ENCODE data around the gene PRDM16. TPM values are rescaled to one million over a fixed set of nuclear protein-coding genes. Genes with fewer than 3 reads are reported as not detected.

PRDM16 gene
- total RNA-seq, 1 experiment from 2014 or later = 5.3 TPM

GRCh38 chr1:3243304-3243703 lies 174.3 kb downstream of the PRDM16 start:
- no peaks in the 10 kb centered on the region for H3K27me3 Mint-ChIP-seq (ENCODE audit: insufficient read depth, unreplicated experiment)
- no peaks in the 10 kb centered on the region for H3K9me3 Mint-ChIP-seq (ENCODE audit: unreplicated experiment)
- H3K4me1 Mint-ChIP-seq (ENCODE audit: low read depth, unreplicated experiment) = no peaks in the 10 kb centered on the region
- H3K27ac Mint-ChIP-seq (ENCODE audit: unreplicated experiment) = no peak overlapping the region
- Histone ChIP-seq H3K4me1 (peaks cover 4% of the 10 kb centered on the region; the same call in 1 of the 2 replicates), H3K9me3 (no peaks in the 10 kb centered on the region), H3K4me3 (ENCODE audit: low read depth, low read length) (no peak overlapping the region), H3K36me3 (ENCODE audit: control insufficient read depth, insufficient read depth, low read length) (no peaks in the 10 kb centered on the region), H3K27me3 (replicated peaks; ENCODE audit: control insufficient read depth, insufficient read depth, low read length) (no peaks in the 10 kb centered on the region)
- ChIA-PET POLR2A (no interaction called here), CTCF (no interaction called here)
- H3K4me3 Mint-ChIP-seq (ENCODE audit: unreplicated experiment) = no peak overlapping the region
- BruUV-seq (replicated peaks) = no TSS peak
- no peak for DNase-seq
- intact Hi-C loops (cut with micrococcal nuclease; ENCODE audit: unreplicated experiment) = no loop called here
- TF ChIP-seq CTCF (IDR thresholded peaks at IDR 0.05; ENCODE audit: insufficient read depth in 1 of 2, low read depth in 1 of 2, low read length in 1 of 2, severe bottlenecking in 1 of 2, unreplicated experiment in 1 of 2) = no peak
- no peaks in the 10 kb centered on the region for H3K36me3 Mint-ChIP-seq (ENCODE audit: insufficient read depth, unreplicated experiment)

- H3K9me3 ChIP-seq = no peaks in the 10 kb centered on the region
- H3K27me3 Mint-ChIP-seq (ENCODE audit: insufficient read depth, unreplicated experiment) = no peaks in the 10 kb centered on the region
- H3K4me3 ChIP-seq (ENCODE audit: low read depth, low read length) = no peak overlapping the region
- ChIA-PET CTCF (no interaction called here), POLR2A (no interaction called here)
- no peak for TF ChIP-seq CTCF (IDR thresholded peaks at IDR 0.05; ENCODE audit: insufficient read depth in 1 of 2, low read depth in 1 of 2, low read length in 1 of 2, severe bottlenecking in 1 of 2, unreplicated experiment in 1 of 2)
- peaks cover 4% of the 10 kb centered on the region; the same call in 1 of the 2 replicates for H3K4me1 ChIP-seq
- H3K27me3 ChIP-seq (replicated peaks; ENCODE audit: control insufficient read depth, insufficient read depth, low read length) = no peaks in the 10 kb centered on the region
- H3K4me1 Mint-ChIP-seq (ENCODE audit: low read depth, unreplicated experiment) = no peaks in the 10 kb centered on the region
- BruUV-seq (replicated peaks) = no TSS peak
- intact Hi-C loops (cut with micrococcal nuclease; ENCODE audit: unreplicated experiment) = no loop called here
- no peaks in the 10 kb centered on the region for H3K9me3 Mint-ChIP-seq (ENCODE audit: unreplicated experiment)
- no peak overlapping the region for H3K27ac Mint-ChIP-seq (ENCODE audit: unreplicated experiment)
- H3K36me3 ChIP-seq (ENCODE audit: control insufficient read depth, insufficient read depth, low read length) = no peaks in the 10 kb centered on the region
- DNase-seq = no peak
- peak overlapping the region; percentile 16 for H3K4me3 Mint-ChIP-seq (ENCODE audit: unreplicated experiment)
- H3K36me3 Mint-ChIP-seq (ENCODE audit: insufficient read depth, unreplicated experiment) = no peaks in the 10 kb centered on the region
Measured at GRCh38 chr1:3244025-3244926, 175.3 kb downstream of the PRDM16 start.

- intact Hi-C loops (cut with micrococcal nuclease; ENCODE audit: unreplicated experiment) = no loop called here
- no peaks in the 10 kb centered on the region for H3K9me3 Mint-ChIP-seq (ENCODE audit: unreplicated experiment)
- no peaks in the 10 kb centered on the region for H3K9me3 ChIP-seq
- peaks cover 10% of the 10 kb centered on the region for H3K4me1 ChIP-seq
- TF ChIP-seq CTCF (IDR thresholded peaks at IDR 0.05; ENCODE audit: insufficient read depth in 1 of 2, low read depth in 1 of 2, low read length in 1 of 2, severe bottlenecking in 1 of 2, unreplicated experiment in 1 of 2) = no peak
- H3K27me3 ChIP-seq (replicated peaks; ENCODE audit: control insufficient read depth, insufficient read depth, low read length) = no peaks in the 10 kb centered on the region
- no peak for DNase-seq
- H3K4me3 Mint-ChIP-seq (ENCODE audit: unreplicated experiment) = no peak overlapping the region
- CTCF ChIA-PET = no interaction called here
- H3K4me1 Mint-ChIP-seq (ENCODE audit: low read depth, unreplicated experiment) = no peaks in the 10 kb centered on the region
- no peaks in the 10 kb centered on the region for H3K36me3 ChIP-seq (ENCODE audit: control insufficient read depth, insufficient read depth, low read length)
- no peaks in the 10 kb centered on the region for H3K36me3 Mint-ChIP-seq (ENCODE audit: insufficient read depth, unreplicated experiment)
- no peaks in the 10 kb centered on the region for H3K27me3 Mint-ChIP-seq (ENCODE audit: insufficient read depth, unreplicated experiment)
- no peak overlapping the region for H3K4me3 ChIP-seq (ENCODE audit: low read depth, low read length)
- H3K27ac Mint-ChIP-seq (ENCODE audit: unreplicated experiment) = no peak overlapping the region
- POLR2A ChIA-PET = no interaction called here
- BruUV-seq (replicated peaks) = no TSS peak
Measured at GRCh38 chr1:3244927-3245315, 175.9 kb downstream of the PRDM16 start.
